Gastrocnemius medialis (tissue), 4 donors: ENCODE data around the gene TBC1D8. TPM values are rescaled to one million over a fixed set of nuclear protein-coding genes. Genes with fewer than 3 reads are reported as not detected.

Source experiments
- ATAC-seq, 2 donors: fragments of 150-250 bp; one replicate each; pipeline ENCODE4 v1.9.1; 2016
- DNase-seq, 2 donors: peaks; one replicate each; pipeline ENCODE4 v3.0.0-alpha.2; 2019
- H3K27ac ChIP-seq, 4 donors: fragments of 200-600 bp; sonication (generic); 1 replicate in 1 of 4; 2 replicates in 3 of 4; pipeline ENCODE4 v1.5.1; 2016 to 2018; ENCODE audit warnings: mild to moderate bottlenecking in 2 of 4, moderate library complexity in 1 of 4
- H3K27me3 ChIP-seq, 3 donors: fragments of 200-600 bp; sonication (generic) in 2 of 3; 1 replicate in 1 of 3; 2 replicates in 2 of 3; pipeline versions ENCODE4 v1.5.1 to v1.6.0; 2016 to 2019; ENCODE audit warnings: mild to moderate bottlenecking in 1 of 3, moderate library complexity in 1 of 3
- H3K36me3 ChIP-seq, 2 donors: fragments of 200-600 bp; sonication (generic) in 1 of 2; one replicate each; pipeline ENCODE4 v1.5.1; 2017 to 2018
- H3K4me1 ChIP-seq, 2 donors: fragments of 200-600 bp; sonication (generic) in 1 of 2; one replicate each; pipeline ENCODE4 v1.5.1; 2016 to 2017; ENCODE audit warnings: mild to moderate bottlenecking in 2 of 2
- H3K4me3 ChIP-seq, 4 donors: fragments of 200-600 bp; sonication (generic) in 3 of 4; 1 replicate in 1 of 4; 2 replicates in 3 of 4; pipeline ENCODE4 v1.5.1; 2016 to 2019; ENCODE audit warnings: mild to moderate bottlenecking in 2 of 4
- H3K9me3 ChIP-seq, 3 donors: fragments of 200-600 bp; sonication (generic) in 2 of 3; 1 replicate in 1 of 3; 2 replicates in 2 of 3; pipeline ENCODE4 v1.5.1; 2016 to 2019
- CTCF ChIP-seq, 5 experiments: fragments of 450-650 bp in 3 of 5; fragments of 200-600 bp in 2 of 5; sonication (generic) in 2 of 5; IDR thresholded peaks in 4 of 5; conservative IDR thresholded peaks in 1 of 5; 1 replicate in 4 of 5; 2 replicates in 1 of 5; pipeline ENCODE4 v1.5.1; 2016 to 2019; ENCODE audit warnings: antibody characterized with exemption in 5 of 5, mild to moderate bottlenecking in 3 of 5, moderate library complexity in 3 of 5
- POLR2A ChIP-seq, 2 donors: fragments of 450-650 bp; IDR thresholded peaks; one replicate each; pipeline ENCODE4 v1.6.1; 2017; ENCODE audit warnings: antibody characterized with exemption in 2 of 2, mild to moderate bottlenecking in 2 of 2, moderate library complexity in 2 of 2
- in situ Hi-C, 4 donors: fragments of 200-750 bp; cut with MboI; loops; one replicate each; pipeline versions ENCODE4 v1.15.0 to v1.8.0; 2017; ENCODE audit warnings: low sequenced_read_pairs in 4 of 4
- intact Hi-C: fragments of 100-400 bp; cut with DNase I; formaldehyde crosslinking; loops from one replicate; pipeline ENCODE4 v1.15.1; 2023; ENCODE audit warnings: low total_unique reads
- total RNA-seq, 4 donors: library from RNA; depleted of rRNA; stranded (reverse); fragments of >200 nt; gene quantifications; one replicate each; pipeline versions ENCODE4 v1.1.0 to v1.2.3, GENCODE V29; 2016

Gene TBC1D8
- total RNA-seq, 4 donors from 2014 or later, result 103 to 298 (median 201) TPM

- no peak for DNase-seq
- Histone ChIP-seq H3K4me3 (no peak overlapping the region), H3K27ac (peak overlapping the region; percentile 17 to 91 (median 28)), H3K4me1 (peaks cover 23 to 24% of the 10 kb centered on the region in 2 donors), H3K9me3 (no peaks in the 10 kb centered on the region), H3K27me3 (no peaks in the 10 kb centered on the region), H3K36me3 (peaks cover 0 to 60% of the 10 kb centered on the region in 2 donors)
- intact Hi-C loops (no loop called here), in situ Hi-C loops (loop anchor here (5.0 to 10.0 kb wide), 3 partner anchors 148 to 153 kb away; partner anchors contain the start of gene TBC1D8 (in 2 of the 4))
- no peak for ATAC-seq
- TF ChIP-seq CTCF (IDR thresholded peaks at IDR 0.05 in 4 of 5, conservative IDR thresholded peaks at IDR 0.05 in 1 of 5) (no peak), POLR2A (IDR thresholded peaks at IDR 0.05) (no peak)
Observed at GRCh38 chr2:101004620-101005325, 146.4 kb downstream of the TBC1D8 start.

GRCh38 chr2:101003278-101003775 lies 147.9 kb downstream of the TBC1D8 start:
- peaks cover 0 to 55% of the 10 kb centered on the region in 2 donors for H3K36me3 ChIP-seq
- DNase-seq (no peak), ATAC-seq (no peak)
- no peaks in the 10 kb centered on the region for H3K9me3 ChIP-seq
- in situ Hi-C loops, result loop anchor here in 1 of 4 donors (10.0 kb wide), 1 partner anchor 151 kb away; the partner anchor contains the start of gene TBC1D8
- peak overlapping the region; percentile 76 to 91 (median 86) for H3K27ac ChIP-seq
- no peak for TF ChIP-seq POLR2A (IDR thresholded peaks at IDR 0.05)
- TF ChIP-seq CTCF (IDR thresholded peaks at IDR 0.05 in 4 of 5, conservative IDR thresholded peaks at IDR 0.05 in 1 of 5), result no peak
- H3K27me3 ChIP-seq, result no peaks in the 10 kb centered on the region
- H3K4me3 ChIP-seq, result peak overlapping the region; percentile 64 to 97 (median 92)
- peaks cover 14 to 18% of the 10 kb centered on the region in 2 donors for H3K4me1 ChIP-seq
- intact Hi-C loops, result no loop called here

- no peak for TF ChIP-seq CTCF (IDR thresholded peaks at IDR 0.05 in 4 of 5, conservative IDR thresholded peaks at IDR 0.05 in 1 of 5)
- TF ChIP-seq POLR2A (IDR thresholded peaks at IDR 0.05), result no peak
- Histone ChIP-seq H3K4me3 (peak overlapping the region; percentile 64 to 97 (median 92)), H3K27ac (peak overlapping the region; percentile 76 to 91 (median 86)), H3K4me1 (peaks cover 14 to 18% of the 10 kb centered on the region in 2 donors), H3K9me3 (no peaks in the 10 kb centered on the region), H3K27me3 (no peaks in the 10 kb centered on the region), H3K36me3 (peaks cover 0 to 49% of the 10 kb centered on the region in 2 donors)
- in situ Hi-C loops, result loop anchor here in 1 of 4 donors (10.0 kb wide), 1 partner anchor 152 kb away; the partner anchor contains the start of gene TBC1D8
- DNase-seq (peak in 1 of 2 donors; percentile 49), ATAC-seq (peak; percentile 3 to 23)
- intact Hi-C loops, result loop anchor here (1.0 kb wide), 2 partner anchors 149 to 250 kb away; partner anchors contain the start of genes CNOT11 and TBC1D8
Observed at GRCh38 chr2:101002562-101003277, 148.5 kb downstream of the TBC1D8 start.

- peaks cover 0 to 41% of the 10 kb centered on the region in 2 donors for H3K36me3 ChIP-seq
- peaks cover 14 to 18% of the 10 kb centered on the region in 2 donors for H3K4me1 ChIP-seq
- H3K9me3 ChIP-seq, result no peaks in the 10 kb centered on the region
- peak; percentile 90 to 94 for ATAC-seq
- intact Hi-C loops, result loop anchor here (1.0 kb wide), 2 partner anchors 149 to 250 kb away; partner anchors contain the start of genes CNOT11 and TBC1D8
- no peaks in the 10 kb centered on the region for H3K27me3 ChIP-seq
- in situ Hi-C loops, result loop anchor here in 1 of 4 donors (10.0 kb wide), 1 partner anchor 153 kb away; the partner anchor contains the start of gene TBC1D8
- TF ChIP-seq CTCF (IDR thresholded peaks at IDR 0.05 in 4 of 5, conservative IDR thresholded peaks at IDR 0.05 in 1 of 5) (no peak), POLR2A (IDR thresholded peaks at IDR 0.05) (peak; percentile 79 to 81)
- DNase-seq, result peak; percentile 95 to 96
- H3K27ac ChIP-seq, result peak within 1 kb of the TSS; percentile 76 to 91 (median 86)
- peak within 1 kb of the TSS; percentile 64 to 97 (median 92) for H3K4me3 ChIP-seq
Observed at GRCh38 chr2:101001691-101002561, 149.3 kb downstream of the TBC1D8 start, which contains the start of gene RPL31. Gene RPL31, plus strand, starts transcription at chr2:101002289. Its CDS starts 413 bp downstream, at chr2:101002702.
